M059J (cell line): ENCODE data around the gene ECEL1. TPM values are rescaled to one million over a fixed set of nuclear protein-coding genes. Genes with fewer than 3 reads are reported as not detected.

Source experiments
- DNase-seq: peaks from one replicate; pipeline ENCODE4 v3.0.0-alpha.2; 2012; ENCODE audit warnings: low read depth
- total RNA-seq: library from RNA; depleted of rRNA; stranded (reverse); fragments of >200 nt; shearing (Covaris generic); gene quantifications from 2 replicates; pipeline ENCODE4 v1.2.3, GENCODE V29; 2014

The ECEL1 gene
- total RNA-seq, 1 experiment from 2014 or later = not detected

- DNase-seq = no peak
Observed at GRCh38 chr2:232522623-232523401, 35.2 kb upstream of the ECEL1 start.

- no peak for DNase-seq
Observed at GRCh38 chr2:232521959-232522622, 34.5 kb upstream of the ECEL1 start.

- DNase-seq = no peak
Observed at GRCh38 chr2:232521098-232521497, 33.5 kb upstream of the ECEL1 start.

GRCh38 chr2:232520489-232520888 is 32.9 kb upstream of the ECEL1 start:
- no peak for DNase-seq

GRCh38 chr2:232519581-232520438 is 32.2 kb upstream of the ECEL1 start, which contains the start of gene PRSS56:
Gene PRSS56, plus strand, starts transcription at chr2:232520388. Its CDS starts 211 bp downstream, at chr2:232520599.
- no peak for DNase-seq

- DNase-seq = no peak
Observed at GRCh38 chr2:232518844-232519243, 31.2 kb upstream of the ECEL1 start.

GRCh38 chr2:232516551-232516950 is 28.9 kb upstream of the ECEL1 start:
- DNase-seq = no peak

GRCh38 chr2:232515639-232516038 is 28.0 kb upstream of the ECEL1 start:
- no peak for DNase-seq

- DNase-seq = no peak
Observed at GRCh38 chr2:232513353-232513752, 25.7 kb upstream of the ECEL1 start.

GRCh38 chr2:232512602-232513001 is 25.0 kb upstream of the ECEL1 start:
- DNase-seq = no peak

GRCh38 chr2:232511336-232511890 is 23.8 kb upstream of the ECEL1 start:
- no peak for DNase-seq

GRCh38 chr2:232508251-232508650 is 20.6 kb upstream of the ECEL1 start:
- DNase-seq = no peak

GRCh38 chr2:232506709-232507108 is 19.1 kb upstream of the ECEL1 start:
- DNase-seq = no peak

- DNase-seq = no peak
Observed at GRCh38 chr2:232505856-232506255, 18.2 kb upstream of the ECEL1 start.

GRCh38 chr2:232504438-232504837 is 16.8 kb upstream of the ECEL1 start:
- DNase-seq = peak; percentile 29

- no peak for DNase-seq
Observed at GRCh38 chr2:232503809-232504323, 16.2 kb upstream of the ECEL1 start.

GRCh38 chr2:232502911-232503808 is 15.5 kb upstream of the ECEL1 start:
- no peak for DNase-seq

- no peak for DNase-seq
Observed at GRCh38 chr2:232502511-232502910, 14.9 kb upstream of the ECEL1 start.

- no peak for DNase-seq
Observed at GRCh38 chr2:232501794-232502390, 14.3 kb upstream of the ECEL1 start.

- no peak for DNase-seq
Observed at GRCh38 chr2:232501331-232501771, 13.7 kb upstream of the ECEL1 start.
